SJCRH30 (cell line): Measurements from ENCODE around the gene TADA2A. TPM values are rescaled to one million over a fixed set of nuclear protein-coding genes. Genes with fewer than 3 reads are reported as not detected.

Source experiments
- DNase-seq, 2 experiments: peaks; one replicate each; pipeline ENCODE4 v3.0.0-alpha.2; 2015 to 2020
- H3K27ac ChIP-seq: fragments of 250-450 bp; sonication (Bioruptor Pico); 2 replicates; pipeline ENCODE4 v1.5.1; 2020; ENCODE audit warnings: mild to moderate bottlenecking, moderate library complexity
- H3K27me3 ChIP-seq: fragments of 250-450 bp; sonication (Bioruptor Pico); 2 replicates; pipeline ENCODE4 v1.5.1; 2020; ENCODE audit warnings: mild to moderate bottlenecking, moderate library complexity
- H3K36me3 ChIP-seq: fragments of 250-450 bp; sonication (Bioruptor Pico); 2 replicates; pipeline ENCODE4 v1.5.1; 2020; ENCODE audit warnings: mild to moderate bottlenecking, moderate library complexity
- H3K4me1 ChIP-seq: fragments of 250-450 bp; sonication (Bioruptor Pico); 2 replicates; pipeline ENCODE4 v1.5.1; 2020; ENCODE audit warnings: mild to moderate bottlenecking, moderate library complexity
- H3K4me3 ChIP-seq: fragments of 250-450 bp; sonication (Bioruptor Pico); 2 replicates; pipeline ENCODE4 v1.5.1; 2020; ENCODE audit warnings: mild to moderate bottlenecking, moderate library complexity
- H3K9me3 ChIP-seq: fragments of 250-450 bp; sonication (Bioruptor Pico); replicated peaks from 2 replicates; pipeline ENCODE4 v1.5.1; 2020; ENCODE audit warnings: mild to moderate bottlenecking, moderate library complexity
- total RNA-seq: library from RNA; depleted of rRNA; stranded (reverse); fragments of >200 nt; shearing (Covaris generic); gene quantifications from 2 replicates; pipeline ENCODE4 v1.2.3, GENCODE V29; 2014

Gene TADA2A
- total RNA-seq, 1 experiment from 2014 or later, result 32.1 TPM

- H3K36me3 ChIP-seq, result no peaks in the 10 kb centered on the region
- H3K9me3 ChIP-seq, result no peaks in the 10 kb centered on the region
- peak; percentile 55 to 65 for DNase-seq
- H3K4me1 ChIP-seq, result peaks cover 11% of the 10 kb centered on the region
- H3K4me3 ChIP-seq, result peak overlapping the region; percentile 75
- no peaks in the 10 kb centered on the region for H3K27me3 ChIP-seq
- peak overlapping the region; percentile 15; the same call in 1 of the 2 replicates for H3K27ac ChIP-seq
Measured at GRCh38 chr17:37488607-37489196, 82.0 kb downstream of the TADA2A start.

GRCh38 chr17:37489197-37490001, 82.7 kb downstream of the TADA2A start, which contains the start of gene DUSP14:
Gene DUSP14 (plus strand): TSS chr17:37489891. CDS start chr17:37512273, 22,382 bp downstream.
- DNase-seq, result peak; percentile 80 to 90
- Histone ChIP-seq H3K27me3 (no peaks in the 10 kb centered on the region), H3K4me3 (peak within 1 kb of the TSS; percentile 75), H3K27ac (peak within 1 kb of the TSS; percentile 29; the same call in 1 of the 2 replicates), H3K9me3 (no peaks in the 10 kb centered on the region), H3K36me3 (no peaks in the 10 kb centered on the region), H3K4me1 (peaks cover 9% of the 10 kb centered on the region)

GRCh38 chr17:37490022-37490587, 83.4 kb downstream of the TADA2A start:
- no peaks in the 10 kb centered on the region for H3K36me3 ChIP-seq
- H3K4me3 ChIP-seq, result peak overlapping the region; percentile 67
- no peaks in the 10 kb centered on the region for H3K27me3 ChIP-seq
- H3K9me3 ChIP-seq, result no peaks in the 10 kb centered on the region
- H3K4me1 ChIP-seq, result peaks cover 9% of the 10 kb centered on the region
- peak; percentile 80 to 81 for DNase-seq
- no peak overlapping the region for H3K27ac ChIP-seq

- Histone ChIP-seq H3K27me3 (no peaks in the 10 kb centered on the region), H3K27ac (peak overlapping the region; percentile 7; the same call in 1 of the 2 replicates), H3K36me3 (no peaks in the 10 kb centered on the region), H3K4me1 (peaks cover 9% of the 10 kb centered on the region), H3K9me3 (no peaks in the 10 kb centered on the region), H3K4me3 (peak overlapping the region; percentile 67)
- peak; percentile 61 to 72 for DNase-seq
Measured at GRCh38 chr17:37490638-37491614, 84.2 kb downstream of the TADA2A start.

- H3K4me1 ChIP-seq, result peaks cover 9% of the 10 kb centered on the region
- no peak overlapping the region for H3K4me3 ChIP-seq
- no peak for DNase-seq
- no peak overlapping the region for H3K27ac ChIP-seq
- H3K9me3 ChIP-seq, result no peaks in the 10 kb centered on the region
- H3K36me3 ChIP-seq, result no peaks in the 10 kb centered on the region
- no peaks in the 10 kb centered on the region for H3K27me3 ChIP-seq
Measured at GRCh38 chr17:37492167-37492566, 85.5 kb downstream of the TADA2A start.

- no peak overlapping the region for H3K4me3 ChIP-seq
- DNase-seq, result no peak
- H3K36me3 ChIP-seq, result no peaks in the 10 kb centered on the region
- H3K9me3 ChIP-seq, result no peaks in the 10 kb centered on the region
- H3K27ac ChIP-seq, result no peak overlapping the region
- no peaks in the 10 kb centered on the region for H3K27me3 ChIP-seq
- peaks cover 5% of the 10 kb centered on the region for H3K4me1 ChIP-seq
Measured at GRCh38 chr17:37493249-37494027, 86.8 kb downstream of the TADA2A start.

GRCh38 chr17:37494401-37494831, 87.7 kb downstream of the TADA2A start:
- no peaks in the 10 kb centered on the region for H3K9me3 ChIP-seq
- H3K4me1 ChIP-seq, result peaks cover 5% of the 10 kb centered on the region
- no peak for DNase-seq
- no peaks in the 10 kb centered on the region for H3K36me3 ChIP-seq
- H3K4me3 ChIP-seq, result no peak overlapping the region
- no peak overlapping the region for H3K27ac ChIP-seq
- no peaks in the 10 kb centered on the region for H3K27me3 ChIP-seq

GRCh38 chr17:37494971-37495370, 88.3 kb downstream of the TADA2A start:
- Histone ChIP-seq H3K4me1 (peaks cover 5% of the 10 kb centered on the region), H3K9me3 (no peaks in the 10 kb centered on the region), H3K36me3 (no peaks in the 10 kb centered on the region), H3K27me3 (no peaks in the 10 kb centered on the region), H3K4me3 (no peak overlapping the region), H3K27ac (no peak overlapping the region)
- DNase-seq, result no peak

GRCh38 chr17:37500378-37500777, 93.7 kb downstream of the TADA2A start:
- Histone ChIP-seq H3K27me3 (no peaks in the 10 kb centered on the region), H3K9me3 (no peaks in the 10 kb centered on the region), H3K36me3 (no peaks in the 10 kb centered on the region), H3K27ac (no peak overlapping the region), H3K4me1 (no peaks in the 10 kb centered on the region), H3K4me3 (no peak overlapping the region)
- no peak for DNase-seq

GRCh38 chr17:37502009-37502936, 95.6 kb downstream of the TADA2A start:
- Histone ChIP-seq H3K4me1 (no peaks in the 10 kb centered on the region), H3K36me3 (no peaks in the 10 kb centered on the region), H3K27me3 (no peaks in the 10 kb centered on the region), H3K9me3 (no peaks in the 10 kb centered on the region), H3K27ac (no peak overlapping the region), H3K4me3 (no peak overlapping the region)
- DNase-seq, result no peak

- H3K36me3 ChIP-seq, result no peaks in the 10 kb centered on the region
- no peak overlapping the region for H3K27ac ChIP-seq
- H3K4me1 ChIP-seq, result no peaks in the 10 kb centered on the region
- H3K27me3 ChIP-seq, result no peaks in the 10 kb centered on the region
- DNase-seq, result no peak
- no peaks in the 10 kb centered on the region for H3K9me3 ChIP-seq
- H3K4me3 ChIP-seq, result no peak overlapping the region
Measured at GRCh38 chr17:37503148-37503547, 96.5 kb downstream of the TADA2A start.

- Histone ChIP-seq H3K27me3 (no peaks in the 10 kb centered on the region), H3K9me3 (no peaks in the 10 kb centered on the region), H3K4me1 (no peaks in the 10 kb centered on the region), H3K27ac (no peak overlapping the region), H3K36me3 (no peaks in the 10 kb centered on the region), H3K4me3 (no peak overlapping the region)
- DNase-seq, result no peak
Measured at GRCh38 chr17:37505333-37505732, 98.6 kb downstream of the TADA2A start.

- H3K4me3 ChIP-seq, result no peak overlapping the region
- no peaks in the 10 kb centered on the region for H3K36me3 ChIP-seq
- no peaks in the 10 kb centered on the region for H3K27me3 ChIP-seq
- H3K9me3 ChIP-seq, result no peaks in the 10 kb centered on the region
- H3K27ac ChIP-seq, result no peak overlapping the region
- DNase-seq, result peak; percentile 19 to 32
- H3K4me1 ChIP-seq, result no peaks in the 10 kb centered on the region
Measured at GRCh38 chr17:37506678-37507077, 100.0 kb downstream of the TADA2A start.
